Tibial nerve (tissue), 4 donors: ENCODE data around the gene BCL7A. TPM values are rescaled to one million over a fixed set of nuclear protein-coding genes. Genes with fewer than 3 reads are reported as not detected.

Experiments used
- DNase-seq, 2 donors: peaks; one replicate each; pipeline ENCODE4 v3.0.0-alpha.2; 2019; ENCODE audit warnings: low spot score in 2 of 2
- H3K27ac ChIP-seq, 4 donors: fragments of 200-600 bp; sonication (generic) in 3 of 4; one replicate each; pipeline ENCODE4 v1.5.1; 2017 to 2019; ENCODE audit warnings: mild to moderate bottlenecking in 1 of 4
- H3K27me3 ChIP-seq, 2 donors: fragments of 200-600 bp; sonication (generic) in 1 of 2; one replicate each; pipeline versions ENCODE4 v1.5.1 to v1.6.0; 2017 to 2019
- H3K36me3 ChIP-seq, 3 donors: fragments of 200-600 bp; sonication (generic); one replicate each; pipeline ENCODE4 v1.5.1; 2018 to 2019
- H3K4me1 ChIP-seq, 4 donors: fragments of 200-600 bp; sonication (generic) in 3 of 4; one replicate each; pipeline ENCODE4 v1.5.1; 2017 to 2019
- H3K4me3 ChIP-seq, 4 donors: fragments of 200-600 bp; sonication (generic) in 3 of 4; one replicate each; pipeline ENCODE4 v1.5.1; 2017 to 2019; ENCODE audit warnings: mild to moderate bottlenecking in 1 of 4, moderate library complexity in 1 of 4
- H3K9me3 ChIP-seq, 4 donors: fragments of 200-600 bp; sonication (generic) in 3 of 4; one replicate each; pipeline ENCODE4 v1.5.1; 2017 to 2019
- EP300 ChIP-seq, 2 donors: sonication (generic); formaldehyde crosslinking; IDR thresholded peaks; one replicate each; pipeline ENCODE4 v1.6.1; 2017; ENCODE audit warnings: antibody characterized with exemption in 2 of 2, mild to moderate bottlenecking in 1 of 2
- POLR2A ChIP-seq, 2 donors: fragments of 450-650 bp; IDR thresholded peaks; one replicate each; pipeline ENCODE4 v1.6.1; 2017; ENCODE audit warnings: antibody characterized with exemption in 2 of 2, mild to moderate bottlenecking in 2 of 2, moderate library complexity in 2 of 2
- WGBS, 2 donors: methylation state at CpG; one replicate each; pipeline ENCODE4 v1.1.5; 2018; 5-methylcytosine and 5-hydroxymethylcytosine counted together
- total RNA-seq, 4 donors: library from RNA; depleted of rRNA; stranded (reverse); fragments of >200 nt; gene quantifications; one replicate each; pipeline ENCODE4 v1.1.0, GENCODE V29; 2016
- TF ChIP-seq, protein P1 (sequence below), 5 experiments: fragments of 200-600 bp in 3 of 5; fragments of 450-650 bp in 2 of 5; sonication (generic) in 3 of 5; IDR thresholded peaks; one replicate each; pipeline ENCODE4 v1.5.1; 2016 to 2019; ENCODE audit warnings: antibody characterized with exemption in 5 of 5, mild to moderate bottlenecking in 3 of 5, moderate library complexity in 2 of 5

Gene BCL7A
- total RNA-seq, 4 donors from 2014 or later: 2.4 to 10.7 (median 5.1) TPM

GRCh38 chr12:122087431-122088178 is 65.9 kb downstream of the BCL7A start:
- DNase-seq: no peak
- TF ChIP-seq POLR2A (IDR thresholded peaks at IDR 0.05): no peak
- TF ChIP-seq EP300 (IDR thresholded peaks at IDR 0.05): no peak
- TF ChIP-seq, protein P1, sequence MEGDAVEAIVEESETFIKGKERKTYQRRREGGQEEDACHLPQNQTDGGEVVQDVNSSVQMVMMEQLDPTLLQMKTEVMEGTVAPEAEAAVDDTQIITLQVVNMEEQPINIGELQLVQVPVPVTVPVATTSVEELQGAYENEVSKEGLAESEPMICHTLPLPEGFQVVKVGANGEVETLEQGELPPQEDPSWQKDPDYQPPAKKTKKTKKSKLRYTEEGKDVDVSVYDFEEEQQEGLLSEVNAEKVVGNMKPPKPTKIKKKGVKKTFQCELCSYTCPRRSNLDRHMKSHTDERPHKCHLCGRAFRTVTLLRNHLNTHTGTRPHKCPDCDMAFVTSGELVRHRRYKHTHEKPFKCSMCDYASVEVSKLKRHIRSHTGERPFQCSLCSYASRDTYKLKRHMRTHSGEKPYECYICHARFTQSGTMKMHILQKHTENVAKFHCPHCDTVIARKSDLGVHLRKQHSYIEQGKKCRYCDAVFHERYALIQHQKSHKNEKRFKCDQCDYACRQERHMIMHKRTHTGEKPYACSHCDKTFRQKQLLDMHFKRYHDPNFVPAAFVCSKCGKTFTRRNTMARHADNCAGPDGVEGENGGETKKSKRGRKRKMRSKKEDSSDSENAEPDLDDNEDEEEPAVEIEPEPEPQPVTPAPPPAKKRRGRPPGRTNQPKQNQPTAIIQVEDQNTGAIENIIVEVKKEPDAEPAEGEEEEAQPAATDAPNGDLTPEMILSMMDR (IDR thresholded peaks at IDR 0.05): no peak
- Histone ChIP-seq H3K4me1 (peaks cover 0 to 80% (median 44%) of the 10 kb centered on the region in 4 donors), H3K4me3 (no peak overlapping the region), H3K36me3 (peaks cover 0 to 20% (median 0%) of the 10 kb centered on the region in 3 donors), H3K9me3 (no peaks in the 10 kb centered on the region), H3K27me3 (no peaks in the 10 kb centered on the region), H3K27ac (peak overlapping the region in 3 of 4 donors; percentile 50 to 70 (median 64))
- 74% methylated on average over 17 of the region's 17 CpGs for WGBS, 2 donors

- Histone ChIP-seq H3K4me1 (peaks cover 0 to 73% (median 39%) of the 10 kb centered on the region in 4 donors), H3K9me3 (no peaks in the 10 kb centered on the region), H3K4me3 (no peak overlapping the region), H3K27me3 (no peaks in the 10 kb centered on the region), H3K27ac (peak overlapping the region in 3 of 4 donors; percentile 50 to 70 (median 64)), H3K36me3 (peaks cover 0 to 20% (median 0%) of the 10 kb centered on the region in 3 donors)
- 51 to 58% methylated on average over 9 of the region's 9 CpGs for WGBS, 2 donors
- DNase-seq: no peak
- TF ChIP-seq EP300 (IDR thresholded peaks at IDR 0.05): no peak
- TF ChIP-seq, protein P1 (IDR thresholded peaks at IDR 0.05): no peak
- no peak for TF ChIP-seq POLR2A (IDR thresholded peaks at IDR 0.05)
Observed at GRCh38 chr12:122088179-122088810, 66.6 kb downstream of the BCL7A start.

DNA sequence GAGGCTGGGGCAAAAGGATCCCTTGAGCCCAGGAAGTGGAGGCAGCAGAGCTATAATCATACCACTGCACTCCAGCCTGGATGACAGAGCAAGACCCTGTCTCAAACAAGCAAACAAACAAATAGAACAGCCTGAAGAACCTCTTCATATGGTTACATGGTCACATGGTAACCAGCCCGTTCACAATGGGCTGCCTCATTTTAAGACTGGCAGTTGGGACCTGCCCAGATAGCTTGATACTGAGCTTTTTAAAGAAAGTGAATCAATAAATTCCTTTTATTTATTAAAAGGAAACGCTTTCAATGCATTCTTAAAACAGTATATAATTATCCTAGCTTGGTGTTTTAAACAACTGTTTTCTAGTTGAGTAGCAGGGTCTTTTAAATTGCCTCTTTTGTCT is 67.4 kb downstream of the BCL7A start:
- no peak overlapping the region for H3K4me3 ChIP-seq
- no peaks in the 10 kb centered on the region for H3K27me3 ChIP-seq
- peak overlapping the region in 2 of 4 donors; percentile 64 to 70 for H3K27ac ChIP-seq
- peaks cover 0 to 66% (median 39%) of the 10 kb centered on the region in 4 donors for H3K4me1 ChIP-seq
- no peak for DNase-seq
- peaks cover 0 to 19% (median 0%) of the 10 kb centered on the region in 3 donors for H3K36me3 ChIP-seq
- 45 to 51% methylated on average over 2 of the region's 2 CpGs for WGBS, 2 donors
- H3K9me3 ChIP-seq: no peaks in the 10 kb centered on the region
- TF ChIP-seq EP300 (IDR thresholded peaks at IDR 0.05) (no peak), POLR2A (IDR thresholded peaks at IDR 0.05) (no peak)
- TF ChIP-seq, protein P1 (IDR thresholded peaks at IDR 0.05): no peak

DNA sequence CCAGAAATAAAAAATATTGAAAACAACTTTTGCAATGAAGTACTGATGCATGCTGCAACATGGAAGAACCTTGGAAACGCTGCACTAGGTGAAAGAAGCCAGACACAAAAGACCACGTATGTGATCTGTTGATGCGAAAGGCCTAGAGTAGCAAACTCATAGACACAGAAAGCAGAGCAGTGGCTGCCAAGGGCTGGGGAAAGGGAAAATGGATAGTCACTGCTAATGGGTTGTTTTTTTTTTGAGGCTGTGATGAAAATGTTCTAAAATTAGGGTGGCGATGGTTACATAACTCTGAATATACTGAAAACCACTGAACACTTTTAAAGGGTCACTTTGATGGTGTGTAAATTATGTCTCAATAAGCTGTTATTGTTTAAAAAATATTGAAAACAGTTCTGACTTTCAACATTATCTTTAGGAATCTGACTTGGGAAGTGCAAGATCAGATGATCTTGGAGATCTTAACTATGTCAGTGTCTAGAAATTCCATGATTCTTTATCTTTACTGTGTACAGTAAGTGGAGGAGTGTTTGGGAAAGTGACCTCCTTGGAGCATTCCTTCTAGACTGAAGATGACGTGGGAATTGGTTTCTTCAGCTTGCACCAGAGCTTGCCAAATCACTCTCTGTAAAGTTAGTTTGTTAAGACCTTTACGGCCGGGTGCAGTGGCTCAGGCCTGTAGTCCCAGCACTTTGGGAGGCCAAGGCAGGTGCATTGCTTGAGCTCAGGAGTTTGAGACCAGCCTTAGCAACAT is 69.3 kb downstream of the BCL7A start:
- no peaks in the 10 kb centered on the region for H3K27me3 ChIP-seq
- no peak for DNase-seq
- no peak overlapping the region for H3K4me3 ChIP-seq
- H3K36me3 ChIP-seq: peaks cover 0 to under 1% (median 0%) of the 10 kb centered on the region in 3 donors
- TF ChIP-seq EP300 (IDR thresholded peaks at IDR 0.05): peak in 1 of 2 donors; percentile 23
- TF ChIP-seq, protein P1 (IDR thresholded peaks at IDR 0.05): no peak
- H3K9me3 ChIP-seq: no peaks in the 10 kb centered on the region
- H3K27ac ChIP-seq: peak overlapping the region in 3 of 4 donors; percentile 38 to 68 (median 38)
- 41 to 52% methylated on average over 7 of the region's 7 CpGs for WGBS, 2 donors
- peaks cover 0 to 76% (median 43%) of the 10 kb centered on the region in 4 donors for H3K4me1 ChIP-seq
